Activated naive CD8-positive, alpha-beta T cell treated with anti-CD3 and anti-CD28 coated beads for 36 hours (primary cell): ENCODE measurements around the gene CTR9. TPM values are rescaled to one million over a fixed set of nuclear protein-coding genes. Genes with fewer than 3 reads are reported as not detected.

Source experiments
- DNase-seq: peaks from one replicate; pipeline ENCODE4 v3.0.0; 2021
- H3K27ac Mint-ChIP-seq: one replicate; pipeline ENCODE4 v1.8.0; 2022; ENCODE audit warnings: mild to moderate bottlenecking, moderate library complexity, mixed read lengths
- H3K27me3 Mint-ChIP-seq: one replicate; pipeline ENCODE4 v1.8.0; 2022; ENCODE audit warnings: mild to moderate bottlenecking, mixed read lengths
- H3K36me3 Mint-ChIP-seq: one replicate; pipeline ENCODE4 v1.8.0; 2021; ENCODE audit warnings: mild to moderate bottlenecking, mixed read lengths
- H3K4me1 Mint-ChIP-seq: one replicate; pipeline ENCODE4 v1.8.0; 2021; ENCODE audit warnings: mixed read lengths
- H3K4me3 Mint-ChIP-seq: one replicate; pipeline ENCODE4 v1.8.0; 2022; ENCODE audit warnings: mild to moderate bottlenecking, moderate library complexity, mixed read lengths
- H3K9me3 Mint-ChIP-seq: one replicate; pipeline ENCODE4 v1.8.0; 2022; ENCODE audit warnings: mixed read lengths
- total RNA-seq, 2 experiments: library from RNA; stranded (reverse); gene quantifications; one replicate each; pipeline ENCODE4 v1.2.3, GENCODE V29; 2021

Gene CTR9
- total RNA-seq, result 10 to 100 TPM; 50.6 TPM

DNA sequence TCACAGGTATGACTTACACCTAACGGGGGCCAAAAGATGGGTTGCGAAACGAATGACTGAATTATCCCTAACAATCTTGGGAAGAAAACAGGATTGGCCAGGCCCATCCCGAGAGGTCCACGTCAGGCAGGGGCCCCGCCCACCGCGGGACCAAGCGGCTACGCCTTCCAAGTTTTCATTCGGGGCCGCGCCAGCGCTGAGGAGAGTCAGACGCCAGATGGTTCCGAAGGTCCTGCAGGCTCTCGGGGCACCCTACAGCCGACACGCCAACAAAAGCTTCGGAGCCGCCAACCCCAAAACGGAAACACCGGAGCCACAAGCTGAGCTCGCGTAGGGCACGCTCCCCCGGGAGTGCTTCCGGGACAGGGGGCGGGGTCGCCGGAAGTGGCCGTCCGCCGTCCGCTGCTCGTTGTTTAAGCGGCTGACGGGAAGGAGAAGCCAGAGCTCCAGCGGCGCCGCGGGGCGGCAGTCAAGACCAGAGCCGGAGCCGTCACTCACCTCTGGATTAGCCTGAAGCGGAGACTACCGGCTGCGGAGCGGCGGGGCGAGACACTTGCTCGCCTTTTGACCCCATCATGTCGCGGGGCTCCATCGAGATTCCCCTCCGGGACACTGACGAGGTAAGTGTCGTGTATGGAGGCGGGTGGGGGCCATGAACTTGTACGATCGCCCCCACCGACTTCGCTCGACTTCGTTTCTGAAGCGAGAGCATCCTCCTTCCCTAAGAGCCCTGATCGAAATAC lies at the start of gene CTR9:
TSS of gene CTR9 (plus strand) at position 409 of the 743 bp plus-strand sequence. CDS start at position 576, 167 bp downstream.
- no peaks in the 10 kb centered on the region for H3K27me3 Mint-ChIP-seq
- peaks cover 9% of the 10 kb centered on the region for H3K36me3 Mint-ChIP-seq
- H3K9me3 Mint-ChIP-seq, result no peaks in the 10 kb centered on the region

DNA sequence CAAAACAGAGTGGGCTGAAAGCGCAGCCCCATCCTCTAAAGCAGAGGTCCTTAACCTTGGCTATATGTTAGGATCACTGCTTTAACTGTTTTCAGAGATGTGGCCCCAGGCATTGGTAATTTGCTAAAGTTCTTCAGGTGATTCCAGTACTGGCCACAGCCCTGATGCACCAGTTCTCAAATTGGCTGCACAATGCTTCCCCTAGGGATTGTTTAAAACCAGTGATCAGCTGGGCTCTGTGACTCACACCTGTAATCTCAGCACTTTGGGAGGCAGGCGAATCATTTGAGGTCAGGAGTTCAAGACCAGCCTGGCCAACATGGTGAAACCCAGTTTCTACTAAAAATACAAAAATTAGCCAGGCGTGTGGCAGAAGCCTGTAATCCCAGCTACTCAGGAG lies 49.1 kb upstream of the CTR9 start:
- H3K4me3 Mint-ChIP-seq, result no peak overlapping the region
- no peak for DNase-seq
- no peaks in the 10 kb centered on the region for H3K4me1 Mint-ChIP-seq
- peaks cover 2% of the 10 kb centered on the region for H3K36me3 Mint-ChIP-seq
- peaks cover 2% of the 10 kb centered on the region for H3K9me3 Mint-ChIP-seq
- no peak overlapping the region for H3K27ac Mint-ChIP-seq
- H3K27me3 Mint-ChIP-seq, result no peaks in the 10 kb centered on the region

More for the DNA sequence above, at the start of gene CTR9:
- Mint-ChIP-seq H3K4me3 (peak within 1 kb of the TSS; percentile 95), H3K4me1 (peaks cover 26% of the 10 kb centered on the region), H3K27ac (peak within 1 kb of the TSS; percentile 90)
- DNase-seq, result peak; percentile 96

DNA sequence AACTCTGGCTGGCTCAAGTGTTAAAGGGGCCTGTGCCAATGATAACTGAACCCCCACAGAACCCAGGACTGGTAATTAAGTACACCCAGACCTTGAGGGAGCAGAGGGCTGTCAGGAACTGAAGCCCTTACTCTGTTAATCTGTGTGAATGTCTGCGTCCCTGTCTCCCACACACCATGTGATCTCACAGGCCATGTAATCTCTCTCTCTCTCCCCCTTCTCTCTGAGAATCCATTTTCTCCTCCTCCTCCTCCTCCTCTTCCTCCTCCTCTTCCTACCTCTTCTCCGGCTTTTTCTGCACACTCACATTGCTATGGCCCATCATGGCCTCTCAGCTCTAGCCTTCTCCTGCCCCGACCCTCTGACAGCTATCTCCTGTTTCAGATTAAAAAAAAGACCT lies 42.9 kb upstream of the CTR9 start:
- H3K27ac Mint-ChIP-seq, result no peak overlapping the region
- H3K36me3 Mint-ChIP-seq, result no peaks in the 10 kb centered on the region
- no peaks in the 10 kb centered on the region for H3K9me3 Mint-ChIP-seq
- no peaks in the 10 kb centered on the region for H3K4me1 Mint-ChIP-seq
- H3K4me3 Mint-ChIP-seq, result no peak overlapping the region
- H3K27me3 Mint-ChIP-seq, result no peaks in the 10 kb centered on the region
- DNase-seq, result no peak

DNA sequence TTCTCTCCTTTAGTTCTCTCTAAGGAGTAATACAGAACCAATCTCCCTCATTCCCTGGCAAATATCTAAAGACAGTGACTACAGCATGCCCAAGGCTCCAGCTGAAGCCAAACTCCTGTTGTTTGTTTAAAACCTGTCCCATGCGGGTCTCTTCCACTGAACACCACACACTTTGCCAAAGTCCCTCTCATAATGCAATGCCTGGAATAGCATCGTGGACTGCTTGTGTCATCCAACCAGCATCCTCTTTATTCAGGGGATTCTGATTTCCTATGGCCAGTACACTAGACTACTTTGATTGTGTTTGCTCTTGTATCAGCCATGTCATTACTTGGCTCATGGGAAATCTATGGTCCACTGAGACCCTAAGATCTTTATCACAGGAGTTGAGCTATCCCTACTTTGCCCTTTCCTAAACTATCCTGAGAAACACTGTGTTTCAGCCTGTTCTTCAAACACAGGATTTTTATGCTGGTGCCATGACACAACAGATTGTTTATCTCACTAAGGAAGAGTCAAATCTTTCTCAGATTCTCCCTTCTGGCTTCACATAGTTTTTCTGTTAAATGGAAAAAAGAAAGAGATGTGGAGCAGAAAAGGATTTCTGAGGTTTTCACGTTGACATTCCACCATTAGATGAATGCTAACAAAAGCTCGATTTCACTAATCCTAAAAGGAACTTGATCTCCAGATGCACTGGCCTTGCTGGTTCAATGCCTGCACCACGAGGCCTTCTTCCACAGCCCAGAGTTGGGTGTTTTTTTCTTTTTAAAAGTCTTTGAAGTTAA lies 41.6 kb upstream of the CTR9 start:
- Mint-ChIP-seq H3K9me3 (no peaks in the 10 kb centered on the region), H3K27me3 (no peaks in the 10 kb centered on the region), H3K4me1 (no peaks in the 10 kb centered on the region), H3K27ac (no peak overlapping the region), H3K4me3 (no peak overlapping the region), H3K36me3 (no peaks in the 10 kb centered on the region)
- DNase-seq, result no peak

GRCh38 chr11:10715571-10715970 lies 35.5 kb upstream of the CTR9 start:
- no peak for DNase-seq
- Mint-ChIP-seq H3K27me3 (peaks cover 18% of the 10 kb centered on the region), H3K4me3 (no peak overlapping the region), H3K27ac (no peak overlapping the region), H3K4me1 (no peaks in the 10 kb centered on the region), H3K36me3 (no peaks in the 10 kb centered on the region), H3K9me3 (no peaks in the 10 kb centered on the region)

GRCh38 chr11:10716122-10716521 lies 34.9 kb upstream of the CTR9 start:
- Mint-ChIP-seq H3K27ac (no peak overlapping the region), H3K27me3 (peaks cover 21% of the 10 kb centered on the region), H3K36me3 (no peaks in the 10 kb centered on the region), H3K4me3 (no peak overlapping the region), H3K4me1 (no peaks in the 10 kb centered on the region), H3K9me3 (no peaks in the 10 kb centered on the region)
- no peak for DNase-seq

GRCh38 chr11:10716543-10717259 lies 34.3 kb upstream of the CTR9 start:
- no peak overlapping the region for H3K4me3 Mint-ChIP-seq
- H3K27ac Mint-ChIP-seq, result no peak overlapping the region
- H3K4me1 Mint-ChIP-seq, result no peaks in the 10 kb centered on the region
- DNase-seq, result no peak
- H3K36me3 Mint-ChIP-seq, result no peaks in the 10 kb centered on the region
- peaks cover 25% of the 10 kb centered on the region for H3K27me3 Mint-ChIP-seq
- no peaks in the 10 kb centered on the region for H3K9me3 Mint-ChIP-seq

- no peak overlapping the region for H3K4me3 Mint-ChIP-seq
- no peaks in the 10 kb centered on the region for H3K9me3 Mint-ChIP-seq
- peaks cover 4% of the 10 kb centered on the region for H3K4me1 Mint-ChIP-seq
- no peak overlapping the region for H3K27ac Mint-ChIP-seq
- H3K27me3 Mint-ChIP-seq, result peaks cover 41% of the 10 kb centered on the region
- H3K36me3 Mint-ChIP-seq, result no peaks in the 10 kb centered on the region
- DNase-seq, result no peak
Observed at GRCh38 chr11:10719616-10720015, 31.4 kb upstream of the CTR9 start.

DNA sequence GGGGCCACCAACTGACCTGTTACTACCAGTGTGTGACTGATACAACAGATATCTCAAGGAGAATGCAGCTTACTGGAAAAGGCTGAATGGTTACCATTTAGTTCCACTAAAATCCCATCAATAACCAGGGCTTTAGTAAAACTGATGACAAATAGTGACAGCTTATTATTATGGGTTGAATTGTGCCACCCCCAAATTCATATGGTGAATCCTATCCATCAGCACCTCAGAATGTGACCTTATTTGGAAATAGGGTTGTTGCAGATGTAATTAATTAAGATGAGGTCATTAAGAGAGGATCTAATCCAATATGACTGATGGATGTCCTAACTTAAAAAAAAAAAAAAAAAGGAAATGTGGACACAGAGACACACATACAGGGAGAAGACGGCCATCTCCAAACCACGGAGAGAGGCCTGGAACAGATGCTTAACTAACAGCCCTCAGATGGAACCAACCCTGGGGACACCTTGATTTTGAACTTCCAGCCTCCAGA lies 30.1 kb upstream of the CTR9 start:
- Mint-ChIP-seq H3K4me1 (peaks cover 16% of the 10 kb centered on the region), H3K27ac (no peak overlapping the region), H3K9me3 (peaks cover 7% of the 10 kb centered on the region), H3K4me3 (no peak overlapping the region), H3K27me3 (peaks cover 41% of the 10 kb centered on the region), H3K36me3 (no peaks in the 10 kb centered on the region)
- DNase-seq, result no peak

- DNase-seq, result no peak
- Mint-ChIP-seq H3K27me3 (peaks cover 43% of the 10 kb centered on the region), H3K9me3 (peaks cover 10% of the 10 kb centered on the region), H3K4me3 (no peak overlapping the region), H3K36me3 (no peaks in the 10 kb centered on the region), H3K4me1 (peaks cover 26% of the 10 kb centered on the region), H3K27ac (no peak overlapping the region)
Observed at GRCh38 chr11:10722307-10722706, 28.7 kb upstream of the CTR9 start.

DNA sequence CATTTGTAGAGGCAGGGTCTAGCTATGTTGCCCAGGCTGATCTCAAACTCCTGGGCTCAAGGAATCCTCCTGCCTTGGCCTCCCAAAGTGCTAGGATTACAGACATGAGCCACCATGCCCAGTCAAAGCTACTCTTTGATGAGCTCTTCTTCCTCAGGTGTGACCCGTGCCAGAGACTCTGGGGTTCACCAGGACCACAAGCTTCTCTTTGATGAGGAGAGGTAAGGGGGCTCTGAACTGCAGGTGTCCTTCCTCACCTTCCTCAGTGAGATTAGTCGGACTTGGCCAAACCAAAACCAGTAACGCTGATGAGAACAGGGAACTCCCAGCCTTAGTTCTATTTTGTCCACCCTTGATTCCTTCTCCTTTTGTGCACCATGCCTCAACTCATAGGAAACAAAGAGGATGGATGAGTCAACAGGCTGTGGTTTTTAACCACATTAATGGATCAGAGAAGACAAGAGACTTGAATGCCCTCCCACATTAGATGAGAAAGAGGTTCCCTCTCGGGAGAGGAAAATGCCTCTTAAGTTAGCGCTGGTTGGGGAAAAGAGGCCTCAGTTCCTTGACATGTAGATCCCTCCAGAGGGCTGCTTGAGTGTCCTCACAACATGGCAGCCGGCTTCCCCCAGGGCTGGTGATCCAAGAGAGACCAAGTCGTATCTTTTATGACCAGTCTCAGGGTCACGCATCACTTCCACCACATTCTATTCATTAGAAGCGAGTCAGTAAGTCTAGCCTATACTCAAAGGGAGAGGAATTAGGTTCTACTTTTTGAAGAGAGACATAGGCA lies 25.7 kb upstream of the CTR9 start:
- H3K27ac Mint-ChIP-seq, result peak overlapping the region; percentile 82
- H3K4me3 Mint-ChIP-seq, result no peak overlapping the region
- no peaks in the 10 kb centered on the region for H3K36me3 Mint-ChIP-seq
- peaks cover 28% of the 10 kb centered on the region for H3K4me1 Mint-ChIP-seq
- peak; percentile 25 for DNase-seq
- H3K9me3 Mint-ChIP-seq, result peaks cover 10% of the 10 kb centered on the region
- peaks cover 43% of the 10 kb centered on the region for H3K27me3 Mint-ChIP-seq

DNA sequence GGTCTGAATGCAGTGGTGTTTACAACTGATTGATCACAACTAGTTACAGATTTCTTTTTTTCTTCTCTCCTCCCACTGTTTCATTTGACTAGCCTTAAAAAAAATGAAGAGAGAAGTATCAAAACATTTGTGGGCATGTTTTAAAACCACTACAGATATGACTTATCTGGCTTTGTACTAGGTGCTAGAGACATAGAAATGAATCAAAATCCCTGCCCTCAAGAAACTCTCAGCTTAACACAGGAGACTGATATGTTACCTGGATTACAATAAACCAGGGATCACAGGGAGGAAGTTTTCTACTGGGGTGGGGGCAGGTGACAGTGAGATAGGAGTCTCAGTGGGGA lies 25.2 kb upstream of the CTR9 start:
- peaks cover 28% of the 10 kb centered on the region for H3K4me1 Mint-ChIP-seq
- H3K9me3 Mint-ChIP-seq, result peaks cover 10% of the 10 kb centered on the region
- peak overlapping the region; percentile 82 for H3K27ac Mint-ChIP-seq
- H3K36me3 Mint-ChIP-seq, result no peaks in the 10 kb centered on the region
- peaks cover 42% of the 10 kb centered on the region for H3K27me3 Mint-ChIP-seq
- H3K4me3 Mint-ChIP-seq, result no peak overlapping the region
- no peak for DNase-seq

DNA sequence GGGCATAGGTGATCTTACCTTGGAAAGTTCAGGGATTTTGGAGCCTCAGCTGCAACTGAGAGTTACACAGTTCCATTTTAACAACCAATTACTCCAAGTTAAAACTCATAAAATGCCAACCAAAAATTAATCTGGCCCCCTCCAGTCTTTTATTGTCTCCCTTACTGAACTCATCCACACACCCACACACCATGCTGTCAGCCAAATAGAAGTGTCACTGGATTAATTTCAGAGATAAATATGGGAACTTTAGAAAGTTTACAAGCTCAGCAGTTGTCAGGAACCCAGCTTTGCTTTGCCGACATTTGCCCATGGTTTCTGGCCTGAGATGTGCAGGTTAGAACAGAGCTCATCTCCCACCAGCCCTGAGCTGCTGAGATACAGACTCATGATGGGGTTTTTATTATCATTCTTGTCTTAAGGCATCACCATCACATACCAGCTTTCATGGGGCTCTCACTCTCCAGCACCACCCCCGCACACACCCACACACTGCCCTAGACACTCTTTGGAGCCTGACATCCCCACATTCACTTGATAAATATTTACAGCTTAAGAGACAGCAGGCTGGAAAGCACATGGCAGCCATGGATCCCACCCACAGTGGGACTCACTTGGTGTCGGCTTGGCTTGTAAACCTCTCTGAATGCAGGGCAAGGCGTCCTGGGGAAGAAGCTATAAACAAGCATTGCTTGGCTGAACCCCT lies 23.7 kb upstream of the CTR9 start:
- Mint-ChIP-seq H3K4me3 (no peak overlapping the region), H3K4me1 (peaks cover 28% of the 10 kb centered on the region), H3K9me3 (peaks cover 10% of the 10 kb centered on the region), H3K36me3 (no peaks in the 10 kb centered on the region), H3K27me3 (peaks cover 40% of the 10 kb centered on the region), H3K27ac (no peak overlapping the region)
- no peak for DNase-seq

- DNase-seq, result no peak
- Mint-ChIP-seq H3K4me1 (peaks cover 28% of the 10 kb centered on the region), H3K4me3 (no peak overlapping the region), H3K9me3 (peaks cover 10% of the 10 kb centered on the region), H3K27ac (no peak overlapping the region), H3K36me3 (no peaks in the 10 kb centered on the region), H3K27me3 (peaks cover 36% of the 10 kb centered on the region)
Observed at GRCh38 chr11:10728154-10728553, 22.9 kb upstream of the CTR9 start.
